ENCODE measurements around the gene PDIK1L.

GRCh38 chr1:26171084-26172072, 59.8 kb downstream of the PDIK1L start, which contains the start of gene ZNF593OS:
- TF ChIP-seq CTCF (IDR thresholded peaks at IDR 0.05) (no peak), EZH2 (IDR thresholded peaks at IDR 0.05) (no peak)
